Muscle layer of duodenum (tissue), 2 donors: ENCODE measurements around the gene SGCA.
A peak's percentile ranks its signal among the peaks of the same experiment; 100 is the strongest.

Source experiments
- H3K27ac ChIP-seq: one replicate; pipeline ENCODE4 v1.7.0; 2013; ENCODE audit warnings: mild to moderate bottlenecking, low read length
- H3K27me3 ChIP-seq: one replicate; pipeline ENCODE4 v1.7.0; 2013; ENCODE audit warnings: low read depth, mild to moderate bottlenecking, control low read depth, low read length
- H3K36me3 ChIP-seq, 2 donors: one replicate each; pipeline ENCODE4 v1.7.0; 2013; ENCODE audit warnings: low read length in 2 of 2, control low read depth in 1 of 2, mild to moderate bottlenecking in 1 of 2; ENCODE audit not compliant: insufficient read depth in 2 of 2, control insufficient read depth in 1 of 2
- H3K4me1 ChIP-seq, 2 donors: one replicate each; pipeline ENCODE4 v1.7.0; 2013; ENCODE audit warnings: low read length in 2 of 2, mild to moderate bottlenecking in 2 of 2, control low read depth in 1 of 2, moderate library complexity in 1 of 2; ENCODE audit not compliant: insufficient read depth in 2 of 2, control insufficient read depth in 1 of 2
- H3K4me3 ChIP-seq, 2 donors: one replicate each; pipeline ENCODE4 v1.7.0; 2013; ENCODE audit warnings: low read length in 2 of 2, low read depth in 1 of 2, mild to moderate bottlenecking in 1 of 2
- H3K9me3 ChIP-seq, 2 donors: one replicate each; pipeline ENCODE4 v1.7.0; 2013; ENCODE audit warnings: low read length in 2 of 2, control low read depth in 1 of 2, mild to moderate bottlenecking in 1 of 2; ENCODE audit not compliant: control insufficient read depth in 1 of 2
- donor health status: healthy.

SGCA gene

DNA sequence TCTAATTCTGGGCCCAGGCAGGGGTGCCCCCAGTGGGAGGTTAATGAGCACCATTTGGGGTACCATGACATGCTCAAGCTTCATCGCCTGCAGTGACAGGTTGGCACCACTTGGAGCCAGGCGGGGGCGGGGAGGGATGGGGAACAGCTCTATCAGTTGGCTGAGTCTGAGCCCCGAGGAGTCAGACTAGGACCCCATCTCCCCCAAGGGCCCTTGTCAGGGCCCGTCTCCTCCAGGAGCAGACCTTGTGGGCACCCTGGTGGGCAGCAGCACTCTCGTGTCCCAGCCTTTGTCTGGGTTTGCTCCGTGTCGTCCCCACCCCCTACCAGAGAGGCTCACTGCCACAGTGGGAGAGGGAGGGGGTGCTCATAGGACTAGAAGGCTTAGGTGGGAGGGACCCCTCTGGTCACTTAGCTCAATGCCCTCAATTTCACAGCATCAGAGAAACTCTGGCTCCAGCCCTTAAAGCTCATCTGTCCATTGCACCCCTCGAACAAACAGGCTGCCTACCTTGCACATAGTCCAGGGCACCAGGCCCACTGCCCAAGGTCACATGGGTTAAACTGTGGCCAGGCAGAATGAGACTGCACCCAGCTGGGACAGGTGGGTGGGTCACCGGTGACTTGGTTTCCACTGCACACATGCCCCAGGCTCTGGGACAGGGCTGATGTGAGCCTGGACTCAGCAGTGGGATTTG, 19.4 kb upstream of the SGCA start:
- no peaks in the 10 kb centered on the region for H3K9me3 ChIP-seq
- H3K27ac ChIP-seq = peak overlapping the region; percentile 81
- H3K36me3 ChIP-seq = peaks cover 30 to 36% of the 10 kb centered on the region in 2 donors
- peak overlapping the region; percentile 79 to 82 for H3K4me3 ChIP-seq
- H3K27me3 ChIP-seq = no peaks in the 10 kb centered on the region
- peaks cover 13 to 38% of the 10 kb centered on the region in 2 donors for H3K4me1 ChIP-seq

GRCh38 chr17:50146927-50147665, 18.7 kb upstream of the SGCA start:
- Histone ChIP-seq H3K4me1 (peaks cover 15 to 42% of the 10 kb centered on the region in 2 donors), H3K27ac (peak overlapping the region; percentile 81), H3K4me3 (peak overlapping the region; percentile 79 to 82), H3K9me3 (no peaks in the 10 kb centered on the region), H3K36me3 (peaks cover 25 to 30% of the 10 kb centered on the region in 2 donors), H3K27me3 (no peaks in the 10 kb centered on the region)

DNA sequence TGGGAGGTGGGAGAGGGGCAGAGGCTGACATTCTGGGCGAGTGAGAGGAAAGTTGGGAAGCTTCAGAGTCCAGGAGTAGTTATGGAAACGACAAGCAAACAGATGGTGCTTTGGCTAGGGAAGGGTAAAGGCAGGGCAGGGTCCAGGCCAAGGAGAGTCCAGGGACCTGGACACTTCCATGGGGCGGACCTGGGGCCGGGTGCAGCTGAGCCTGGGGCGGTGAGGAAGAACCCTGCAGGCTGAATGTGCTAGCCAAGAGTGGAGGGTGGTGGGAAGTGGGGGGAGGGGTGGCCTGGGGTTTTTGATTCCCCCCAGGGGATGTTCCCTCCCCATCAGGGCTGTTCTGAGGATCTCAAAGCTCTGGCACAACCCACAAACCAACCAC, 18.0 kb upstream of the SGCA start:
- H3K9me3 ChIP-seq = no peaks in the 10 kb centered on the region
- H3K27me3 ChIP-seq = no peaks in the 10 kb centered on the region
- H3K4me1 ChIP-seq = peaks cover 20 to 49% of the 10 kb centered on the region in 2 donors
- H3K36me3 ChIP-seq = peaks cover 18 to 22% of the 10 kb centered on the region in 2 donors
- peak overlapping the region; percentile 79 to 82 for H3K4me3 ChIP-seq
- peak overlapping the region; percentile 81 for H3K27ac ChIP-seq

GRCh38 chr17:50148226-50149090, 17.3 kb upstream of the SGCA start:
- Histone ChIP-seq H3K4me1 (peaks cover 20 to 55% of the 10 kb centered on the region in 2 donors), H3K36me3 (peaks cover 14 to 16% of the 10 kb centered on the region in 2 donors), H3K27me3 (no peaks in the 10 kb centered on the region), H3K27ac (peak overlapping the region; percentile 81), H3K4me3 (peak overlapping the region; percentile 79 to 82), H3K9me3 (no peaks in the 10 kb centered on the region)

- Histone ChIP-seq H3K36me3 (peaks cover 8 to 10% of the 10 kb centered on the region in 2 donors), H3K4me3 (peak overlapping the region; percentile 44 to 82), H3K9me3 (no peaks in the 10 kb centered on the region), H3K27me3 (no peaks in the 10 kb centered on the region), H3K27ac (no peak overlapping the region), H3K4me1 (peaks cover 23 to 61% of the 10 kb centered on the region in 2 donors)
Observed at GRCh38 chr17:50149091-50149416, 16.8 kb upstream of the SGCA start.

GRCh38 chr17:50149417-50150353, 16.1 kb upstream of the SGCA start:
- H3K4me1 ChIP-seq = peaks cover 29 to 67% of the 10 kb centered on the region in 2 donors
- peak overlapping the region; percentile 60 to 82 for H3K4me3 ChIP-seq
- H3K9me3 ChIP-seq = no peaks in the 10 kb centered on the region
- H3K27ac ChIP-seq = no peak overlapping the region
- H3K36me3 ChIP-seq = peaks cover 1 to 4% of the 10 kb centered on the region in 2 donors
- no peaks in the 10 kb centered on the region for H3K27me3 ChIP-seq

DNA sequence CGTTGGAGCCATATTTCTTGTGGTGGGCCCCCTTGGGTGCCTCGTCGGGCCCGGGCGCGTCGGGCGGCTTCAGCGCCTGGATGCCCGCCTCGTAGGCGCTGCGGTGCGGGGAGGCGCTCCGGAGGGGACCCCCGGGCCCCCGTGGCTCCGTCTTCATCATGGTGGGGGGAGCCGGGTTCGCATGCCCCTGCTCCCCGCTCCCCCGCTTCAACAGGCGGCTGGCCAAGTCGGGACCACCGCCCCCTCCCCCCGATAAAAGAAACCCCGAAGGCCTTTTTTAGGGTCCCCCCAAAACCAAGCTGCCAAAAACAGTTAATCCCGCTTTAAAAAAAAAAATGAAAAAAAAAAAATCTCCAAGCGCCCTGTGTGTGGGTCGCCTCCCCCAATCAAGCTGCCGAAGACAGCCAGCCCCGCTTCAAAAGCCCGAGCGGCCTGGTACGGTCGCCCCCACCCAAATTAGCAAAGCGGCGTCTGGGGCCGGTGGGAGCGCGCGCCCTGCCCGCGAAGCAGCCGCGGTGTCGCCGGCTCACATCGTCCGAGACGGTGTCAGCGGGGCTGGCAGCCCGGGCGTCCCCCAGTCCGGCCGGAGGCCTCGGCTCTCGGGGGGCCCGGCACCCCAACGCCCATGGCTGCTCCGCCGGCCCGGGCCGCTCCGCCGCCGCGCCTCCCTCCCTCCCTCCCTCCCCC, 15.3 kb upstream of the SGCA start, which contains the start of gene PPP1R9B:
Gene PPP1R9B (minus strand): TSS at position 324 of the 687 bp plus-strand sequence. CDS start 164 bp downstream, at position 160.
- Histone ChIP-seq H3K4me1 (peaks cover 38 to 70% of the 10 kb centered on the region in 2 donors), H3K27ac (peak within 1 kb of the TSS; percentile 93), H3K27me3 (no peaks in the 10 kb centered on the region), H3K36me3 (no peaks in the 10 kb centered on the region), H3K9me3 (no peaks in the 10 kb centered on the region), H3K4me3 (peak within 1 kb of the TSS; percentile 82 to 88)

DNA sequence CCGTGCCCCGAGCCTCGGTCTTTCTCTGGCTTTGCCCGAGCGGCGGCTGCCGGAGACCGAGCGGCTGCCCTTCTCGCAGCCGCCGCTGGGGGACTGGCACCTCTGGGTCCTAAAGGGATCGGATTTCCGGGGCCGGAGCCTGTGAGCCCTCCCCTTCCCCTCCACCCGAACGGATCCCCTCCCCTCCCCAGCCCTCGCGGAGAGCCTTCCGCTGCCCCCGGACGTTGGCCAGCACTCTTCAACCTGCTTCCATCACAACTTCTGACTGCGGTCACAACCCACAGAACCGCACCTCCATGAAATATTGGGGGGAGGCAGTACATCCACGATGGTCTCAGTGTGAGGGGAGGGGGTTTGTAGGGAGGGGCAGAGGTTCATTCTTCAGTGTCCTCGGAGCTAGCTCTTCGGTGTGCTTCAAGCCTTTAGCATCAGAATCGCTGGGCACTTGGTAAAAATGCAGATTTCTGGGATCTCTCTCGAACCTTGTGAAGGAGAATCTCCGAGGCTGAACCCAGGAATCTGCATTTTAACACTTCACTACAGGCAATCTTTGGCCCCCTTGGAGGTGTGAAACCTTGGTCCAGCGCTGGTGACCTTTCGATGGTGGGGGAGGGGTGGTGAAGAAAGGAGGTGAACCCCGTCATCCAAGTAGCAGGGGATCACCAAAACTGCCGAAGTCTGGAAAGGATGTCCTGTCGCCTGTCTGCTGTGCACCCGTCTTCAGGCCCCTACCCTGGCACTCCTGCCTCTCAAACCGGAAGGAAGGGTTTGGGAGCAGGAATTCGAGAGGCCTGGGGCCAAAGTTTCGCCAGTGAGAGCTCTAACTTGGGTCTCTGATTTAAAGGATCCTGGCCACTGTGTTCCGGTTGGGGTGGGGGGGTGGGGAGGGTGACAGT, 14.5 kb upstream of the SGCA start:
- Histone ChIP-seq H3K4me3 (peak overlapping the region; percentile 82 to 88), H3K36me3 (no peaks in the 10 kb centered on the region), H3K9me3 (no peaks in the 10 kb centered on the region), H3K4me1 (peaks cover 35 to 66% of the 10 kb centered on the region in 2 donors), H3K27me3 (no peaks in the 10 kb centered on the region), H3K27ac (peak overlapping the region; percentile 93)

DNA sequence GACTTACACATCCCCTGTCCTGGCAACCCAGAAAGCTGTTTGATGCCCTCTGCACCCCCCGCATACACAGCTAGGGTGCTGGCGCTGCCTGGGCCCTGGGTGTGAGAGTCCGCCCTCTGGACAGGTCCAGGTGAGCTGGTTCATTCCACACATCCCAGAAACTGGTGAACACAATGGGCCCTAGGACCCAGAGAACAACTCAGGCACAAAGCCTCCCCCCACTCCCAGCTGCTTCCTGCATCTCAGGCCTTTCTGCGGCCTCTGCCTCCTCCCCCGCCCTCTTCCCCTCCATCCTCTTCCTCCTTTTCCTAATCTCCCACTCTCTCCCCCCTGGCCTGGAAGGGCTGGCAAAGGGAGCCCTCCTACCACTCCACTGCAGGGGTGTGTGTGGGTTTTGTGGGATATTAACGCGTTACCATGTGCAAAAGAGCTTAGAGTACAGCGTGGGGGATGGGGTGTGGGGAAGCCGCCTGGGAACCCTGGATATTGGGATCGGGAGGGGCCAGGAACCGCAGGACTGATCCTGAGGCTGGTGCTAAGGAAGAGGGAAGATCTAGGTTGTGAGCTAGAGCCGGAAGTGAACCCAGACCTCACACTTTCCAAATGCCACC, 13.8 kb upstream of the SGCA start:
- Histone ChIP-seq H3K4me1 (peaks cover 29 to 59% of the 10 kb centered on the region in 2 donors), H3K27me3 (no peaks in the 10 kb centered on the region), H3K36me3 (no peaks in the 10 kb centered on the region), H3K27ac (peak overlapping the region; percentile 87), H3K9me3 (no peaks in the 10 kb centered on the region), H3K4me3 (peak overlapping the region; percentile 82 to 88)
